ENCODE measurements around the gene CEACAM4. TPM values are rescaled to one million over a fixed set of nuclear protein-coding genes. Genes with fewer than 3 reads are reported as not detected.

CEACAM4 gene
- total and polyA plus RNA-seq, 9 of the 15 experiments (the other 6 are each of a cell fraction or from before 2014, with no cell fraction given), result not detected

GRCh38 chr19:41591951-41592562 lies 34.8 kb downstream of the CEACAM4 start (continued):
- no peak for TF ChIP-seq ZBTB49 (CRISPR knock-in tag; IDR thresholded peaks at IDR 0.05; ENCODE audit: borderline replicate concordance)
- TF ChIP-seq E2F4 (CRISPR knock-in tag; IDR thresholded peaks at IDR 0.05; ENCODE audit: low read depth), result no peak
- no peak for TF ChIP-seq KDM4B (IDR thresholded peaks at IDR 0.05; ENCODE audit: borderline replicate concordance in 2 of 2, low read depth in 1 of 2)

- in situ Hi-C loops (cut with MboI), result no loop called here
- POLR2A ChIA-PET, result no interaction called here
- no peak for DNase-seq (ENCODE audit: extremely low read depth in 1 of 4, low spot score in 3 of 4)
These were observed 35.9 kb downstream of the CEACAM4 start for GRCh38 chr19:41590936-41591335.

More at GRCh38 chr19:41590936-41591335, 35.9 kb downstream of the CEACAM4 start:
- Histone ChIP-seq H4K20me1 (replicated peaks; ENCODE audit: control insufficient read depth, insufficient read depth, low read length) (no peaks in the 10 kb centered on the region), H3K4me2 (ENCODE audit: insufficient read depth, low read length) (no peak overlapping the region), H3K9me3 (replicated peaks; ENCODE audit: control insufficient read depth, insufficient read depth, low read depth, low read length) (no peaks in the 10 kb centered on the region), H3K4me1 (replicated peaks in 1 of 2; ENCODE audit: control insufficient read depth in 2 of 2, insufficient read depth in 2 of 2, low read length in 2 of 2) (no peaks in the 10 kb centered on the region), H3K9ac (ENCODE audit: insufficient read depth in 1 of 2, low read depth in 2 of 2, low read length in 2 of 2) (no peak overlapping the region), H2AFZ (ENCODE audit: low read depth, low read length) (no peak overlapping the region), H3K27me3 (ENCODE audit: control insufficient read depth in 2 of 2, insufficient read depth in 2 of 2, low read length in 2 of 2) (no peaks in the 10 kb centered on the region), H3K27ac (ENCODE audit: extremely low read depth, low read depth, low read length) (no peak overlapping the region), H3K9me1 (ENCODE audit: control insufficient read depth, insufficient read depth, low read length) (no peaks in the 10 kb centered on the region), H3K4me3 (no peak overlapping the region), H3K79me2 (ENCODE audit: control insufficient read depth, insufficient read depth, low read length) (no peaks in the 10 kb centered on the region), H3K36me3 (ENCODE audit: control insufficient read depth, insufficient read depth, low read length) (no peaks in the 10 kb centered on the region)
- CTCF ChIA-PET (ENCODE audit: low intra/inter-chr PET ratio), result interaction anchor here (0.6 kb wide), 1 partner anchor 1977 kb away, joined by 3 read pairs; no protein-coding TSS in a partner anchor
- intact Hi-C loops (cut with micrococcal nuclease), result no loop called here
- ATAC-seq (no peak), FAIRE-seq (no peak)
- TF ChIP-seq RBM15 (IDR thresholded peaks at IDR 0.05; ENCODE audit: insufficient read depth, low read length) (no peak), NCOA2 (IDR thresholded peaks at IDR 0.05; ENCODE audit: partially characterized antibody in 2 of 2) (no peak), U2AF1 (optimal IDR thresholded peaks at IDR 0.05; ENCODE audit: low read depth, low read length) (no peak), PHF21A (IDR thresholded peaks at IDR 0.05; ENCODE audit: borderline replicate concordance, low read depth) (no peak)
- BruUV-seq (replicated peaks), result no TSS peak
